Body of pancreas (tissue), 4 donors: Measurements from ENCODE around the gene IL1F10. TPM values are rescaled to one million over a fixed set of nuclear protein-coding genes. Genes with fewer than 3 reads are reported as not detected.

ENCODE experiments used
- ATAC-seq: fragments of 150-250 bp; one replicate; pipeline ENCODE4 v1.9.1; 2016
- DNase-seq, 4 donors: peaks; one replicate each; pipeline ENCODE4 v3.0.0-alpha.2; 2019
- H3K27ac ChIP-seq, 4 donors: fragments of 200-600 bp; sonication (generic); 1 replicate in 3 of 4; 2 replicates in 1 of 4; pipeline versions ENCODE4 v1.5.1 to v1.6.1; 2016 to 2019; ENCODE audit warnings: mild to moderate bottlenecking in 1 of 4, mixed read lengths in 1 of 4, moderate library complexity in 1 of 4
- H3K27me3 ChIP-seq, 2 donors: fragments of 200-600 bp; sonication (generic); one replicate each; pipeline ENCODE4 v1.6.0; 2016; ENCODE audit warnings: mild to moderate bottlenecking in 1 of 2
- H3K36me3 ChIP-seq, 2 donors: fragments of 200-600 bp; sonication (generic); replicated peaks in 1 of 2; 2 replicates each; pipeline ENCODE4 v1.5.1; 2016; ENCODE audit warnings: low read depth in 2 of 2; ENCODE audit not compliant: insufficient read depth in 1 of 2
- H3K4me1 ChIP-seq: fragments of 200-600 bp; sonication (generic); one replicate; pipeline ENCODE4 v1.6.0; 2016
- H3K4me3 ChIP-seq, 2 donors: fragments of 200-600 bp; sonication (generic); 1 replicate in 1 of 2; 2 replicates in 1 of 2; pipeline ENCODE4 v1.5.1; 2016 to 2019
- H3K9me3 ChIP-seq, 3 donors: fragments of 200-600 bp; sonication (generic); 1 replicate in 2 of 3; 2 replicates in 1 of 3; pipeline ENCODE4 v1.5.1; 2016
- POLR2A ChIP-seq, 3 donors: fragments of 450-650 bp; IDR thresholded peaks; one replicate each; pipeline ENCODE4 v1.6.1; 2016; ENCODE audit warnings: antibody characterized with exemption in 3 of 3, mild to moderate bottlenecking in 2 of 3
- WGBS, 2 donors: methylation state at CpG; one replicate each; pipeline ENCODE4 v1.1.5; 2017; 5-methylcytosine and 5-hydroxymethylcytosine counted together
- intact Hi-C: fragments of 100-400 bp; cut with DNase I; formaldehyde crosslinking; loops from one replicate; pipeline ENCODE4 v1.15.1; 2023
- total RNA-seq, 2 donors: library from RNA; depleted of rRNA; stranded (reverse); fragments of >200 nt; gene quantifications; one replicate each; pipeline ENCODE4 v1.1.0, GENCODE V29; 2016
- TF ChIP-seq, protein P1 (sequence below), 7 experiments: fragments of 450-650 bp in 4 of 7; fragments of 200-600 bp in 3 of 7; sonication (generic) in 3 of 7; IDR thresholded peaks; one replicate each; pipeline ENCODE4 v1.5.1; 2016 to 2019; ENCODE audit warnings: antibody characterized with exemption in 7 of 7

The IL1F10 gene, protein sequence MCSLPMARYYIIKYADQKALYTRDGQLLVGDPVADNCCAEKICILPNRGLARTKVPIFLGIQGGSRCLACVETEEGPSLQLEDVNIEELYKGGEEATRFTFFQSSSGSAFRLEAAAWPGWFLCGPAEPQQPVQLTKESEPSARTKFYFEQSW
- not detected for total RNA-seq

DNA sequence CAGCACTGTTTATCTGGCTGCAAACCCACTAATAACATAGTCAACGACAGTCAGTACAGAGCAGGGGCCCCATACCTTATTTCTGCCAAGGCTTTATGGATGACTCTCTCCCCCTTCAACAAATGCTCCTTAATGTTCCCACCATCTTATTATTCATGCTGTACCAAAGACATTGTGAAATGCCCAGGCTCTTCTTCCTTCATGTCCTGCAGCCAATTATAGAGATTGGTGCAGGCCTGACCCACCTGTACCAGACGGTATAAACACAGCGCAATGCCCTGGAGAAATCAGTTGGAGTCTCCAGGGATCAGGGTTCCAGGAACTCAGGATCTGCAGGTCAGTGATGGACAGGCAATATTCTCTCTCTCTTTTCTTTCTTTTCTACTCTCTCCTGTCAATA lies at the start of gene IL1F10:
IL1F10 (plus strand) TSS at position 290 of the 400 bp plus-strand sequence. CDS start 4,769 bp downstream, outside the sequence.
- H3K9me3 ChIP-seq, result no peaks in the 10 kb centered on the region
- no peak within 1 kb of the TSS for H3K4me3 ChIP-seq
- 79 to 91% methylated on average over 3 of the region's 3 CpGs for WGBS, 2 donors
- no peaks in the 10 kb centered on the region for H3K27me3 ChIP-seq
- H3K4me1 ChIP-seq, result no peaks in the 10 kb centered on the region
- no peaks in the 10 kb centered on the region for H3K36me3 ChIP-seq
- TF ChIP-seq, protein P1, sequence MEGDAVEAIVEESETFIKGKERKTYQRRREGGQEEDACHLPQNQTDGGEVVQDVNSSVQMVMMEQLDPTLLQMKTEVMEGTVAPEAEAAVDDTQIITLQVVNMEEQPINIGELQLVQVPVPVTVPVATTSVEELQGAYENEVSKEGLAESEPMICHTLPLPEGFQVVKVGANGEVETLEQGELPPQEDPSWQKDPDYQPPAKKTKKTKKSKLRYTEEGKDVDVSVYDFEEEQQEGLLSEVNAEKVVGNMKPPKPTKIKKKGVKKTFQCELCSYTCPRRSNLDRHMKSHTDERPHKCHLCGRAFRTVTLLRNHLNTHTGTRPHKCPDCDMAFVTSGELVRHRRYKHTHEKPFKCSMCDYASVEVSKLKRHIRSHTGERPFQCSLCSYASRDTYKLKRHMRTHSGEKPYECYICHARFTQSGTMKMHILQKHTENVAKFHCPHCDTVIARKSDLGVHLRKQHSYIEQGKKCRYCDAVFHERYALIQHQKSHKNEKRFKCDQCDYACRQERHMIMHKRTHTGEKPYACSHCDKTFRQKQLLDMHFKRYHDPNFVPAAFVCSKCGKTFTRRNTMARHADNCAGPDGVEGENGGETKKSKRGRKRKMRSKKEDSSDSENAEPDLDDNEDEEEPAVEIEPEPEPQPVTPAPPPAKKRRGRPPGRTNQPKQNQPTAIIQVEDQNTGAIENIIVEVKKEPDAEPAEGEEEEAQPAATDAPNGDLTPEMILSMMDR (IDR thresholded peaks at IDR 0.05), result no peak
- no peak for TF ChIP-seq POLR2A (IDR thresholded peaks at IDR 0.05)
- H3K27ac ChIP-seq, result no peak within 1 kb of the TSS
- no peak for DNase-seq
- ATAC-seq, result no peak
- intact Hi-C loops, result no loop called here

DNA sequence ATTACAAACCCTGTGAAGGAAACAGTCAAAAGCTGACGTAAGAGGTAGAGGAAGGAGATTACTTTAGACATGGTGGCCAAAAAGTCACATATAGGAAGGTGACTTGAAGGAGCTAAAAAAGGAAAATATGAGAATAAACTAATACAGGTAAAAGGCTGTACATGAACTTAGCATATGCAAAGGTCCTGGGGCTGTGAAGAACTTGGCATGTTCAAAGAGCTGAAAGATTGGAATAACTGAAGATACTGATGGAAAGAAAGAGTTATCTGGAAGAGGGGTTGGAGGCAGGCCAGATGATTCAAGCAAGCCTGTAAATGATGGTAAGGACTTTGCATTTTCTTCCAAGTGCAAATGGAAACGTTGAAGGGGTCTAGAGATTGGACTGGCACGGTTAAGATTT lies 49.3 kb upstream of the IL1F10 start:
- Histone ChIP-seq H3K27me3 (no peaks in the 10 kb centered on the region), H3K4me3 (no peak overlapping the region), H3K4me1 (no peaks in the 10 kb centered on the region), H3K9me3 (no peaks in the 10 kb centered on the region), H3K36me3 (no peaks in the 10 kb centered on the region), H3K27ac (no peak overlapping the region)
- ATAC-seq (no peak), DNase-seq (no peak)
- 52 to 63% methylated on average over 3 of the region's 3 CpGs for WGBS, 2 donors
- intact Hi-C loops, result no loop called here
- no peak for TF ChIP-seq POLR2A (IDR thresholded peaks at IDR 0.05)
- TF ChIP-seq, protein P1 (IDR thresholded peaks at IDR 0.05), result no peak

DNA sequence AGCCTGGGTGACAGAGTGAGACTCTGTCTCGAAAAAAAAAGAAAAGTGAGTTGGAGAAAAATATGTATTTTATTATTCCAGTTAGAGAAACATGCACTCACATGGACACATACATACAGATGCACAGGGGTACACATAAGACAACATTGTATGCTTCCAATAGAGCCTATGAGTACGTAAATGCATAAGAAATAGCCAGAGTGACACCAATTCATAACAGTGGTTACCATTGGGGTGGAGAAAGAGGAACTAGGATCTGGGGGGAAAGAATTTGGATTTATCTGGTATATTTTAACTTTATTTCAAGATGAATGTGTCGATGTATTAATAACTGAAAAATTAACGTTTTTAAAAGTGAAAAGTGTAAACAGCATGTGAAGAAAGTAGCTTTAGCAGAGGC lies 46.5 kb upstream of the IL1F10 start:
- intact Hi-C loops, result no loop called here
- no peaks in the 10 kb centered on the region for H3K4me1 ChIP-seq
- H3K9me3 ChIP-seq, result no peaks in the 10 kb centered on the region
- WGBS, 2 donors, result 52 to 61% methylated on average over 4 of the region's 4 CpGs
- H3K27ac ChIP-seq, result no peak overlapping the region
- no peak for TF ChIP-seq POLR2A (IDR thresholded peaks at IDR 0.05)
- TF ChIP-seq, protein P1 (IDR thresholded peaks at IDR 0.05), result no peak
- ATAC-seq (no peak), DNase-seq (no peak)
- no peak overlapping the region for H3K4me3 ChIP-seq
- H3K36me3 ChIP-seq, result no peaks in the 10 kb centered on the region
- no peaks in the 10 kb centered on the region for H3K27me3 ChIP-seq

DNA sequence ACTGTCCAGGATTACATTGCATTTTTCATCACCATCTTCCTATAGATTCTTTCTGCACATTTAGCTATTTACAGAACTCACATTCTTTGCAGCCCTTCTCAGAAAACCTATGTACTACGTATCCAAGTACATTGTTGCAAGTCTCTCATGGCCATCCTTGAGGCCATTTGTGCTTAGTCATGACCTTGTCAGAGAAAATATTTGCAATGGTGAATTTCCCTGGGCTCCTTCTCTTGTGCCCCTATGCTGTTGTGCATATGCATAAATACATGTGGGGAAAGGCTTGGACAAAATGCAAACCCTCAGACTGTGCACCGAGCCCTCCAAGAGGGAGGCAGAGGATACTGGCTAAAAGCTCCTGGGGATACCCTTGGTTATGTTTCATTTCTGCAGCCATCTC lies 43.0 kb upstream of the IL1F10 start:
- TF ChIP-seq POLR2A (IDR thresholded peaks at IDR 0.05), result no peak
- TF ChIP-seq, protein P1 (IDR thresholded peaks at IDR 0.05), result no peak
- Histone ChIP-seq H3K9me3 (no peaks in the 10 kb centered on the region), H3K27ac (no peak overlapping the region), H3K4me1 (no peaks in the 10 kb centered on the region), H3K27me3 (no peaks in the 10 kb centered on the region), H3K36me3 (no peaks in the 10 kb centered on the region), H3K4me3 (no peak overlapping the region)
- intact Hi-C loops, result no loop called here
- ATAC-seq, result no peak
- DNase-seq, result no peak
- WGBS, 2 donors, result 92 to 93% methylated on average over 2 of the region's 2 CpGs

DNA sequence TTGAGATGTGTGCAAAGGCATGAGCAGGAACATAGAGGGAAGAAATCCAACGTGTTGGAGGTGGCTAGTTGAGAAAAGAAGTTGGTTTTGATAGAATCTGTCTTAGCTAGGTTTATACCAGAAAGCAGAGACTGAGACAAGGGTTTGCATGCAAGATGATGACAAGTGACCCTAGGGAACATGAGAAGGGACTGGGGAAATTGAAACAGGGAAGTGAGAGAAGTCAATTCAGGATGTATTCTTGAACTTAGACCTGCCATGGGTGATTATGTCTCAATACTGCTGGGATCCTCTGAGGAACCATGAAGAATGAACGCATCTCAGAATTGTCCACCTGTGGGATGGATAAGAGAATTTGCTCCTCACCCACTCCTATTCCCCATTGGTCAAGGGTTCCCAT lies 42.0 kb upstream of the IL1F10 start:
- intact Hi-C loops, result no loop called here
- ATAC-seq, result no peak
- no peaks in the 10 kb centered on the region for H3K27me3 ChIP-seq
- H3K27ac ChIP-seq, result no peak overlapping the region
- no peaks in the 10 kb centered on the region for H3K36me3 ChIP-seq
- no peak for DNase-seq
- WGBS, 2 donors, result 53 to 60% methylated on average over 2 of the region's 2 CpGs
- H3K4me1 ChIP-seq, result no peaks in the 10 kb centered on the region
- H3K9me3 ChIP-seq, result no peaks in the 10 kb centered on the region
- TF ChIP-seq, protein P1 (IDR thresholded peaks at IDR 0.05), result no peak
- TF ChIP-seq POLR2A (IDR thresholded peaks at IDR 0.05), result no peak
- H3K4me3 ChIP-seq, result no peak overlapping the region
